ENCODE measurements around the gene NFKBIL1.

- TF ChIP-seq EP300 (IDR thresholded peaks at IDR 0.05) (no peak), POLR2A (IDR thresholded peaks at IDR 0.05) (no peak), CTCF (IDR thresholded peaks at IDR 0.05) (no peak), POLR2AphosphoS5 (IDR thresholded peaks at IDR 0.05) (no peak)
Observed at GRCh38 chr6:31586599-31587281, 39.3 kb downstream of the NFKBIL1 start.

Data from stomach (tissue), 4 donors.